ENCODE results near the gene CCDC148.

DNA sequence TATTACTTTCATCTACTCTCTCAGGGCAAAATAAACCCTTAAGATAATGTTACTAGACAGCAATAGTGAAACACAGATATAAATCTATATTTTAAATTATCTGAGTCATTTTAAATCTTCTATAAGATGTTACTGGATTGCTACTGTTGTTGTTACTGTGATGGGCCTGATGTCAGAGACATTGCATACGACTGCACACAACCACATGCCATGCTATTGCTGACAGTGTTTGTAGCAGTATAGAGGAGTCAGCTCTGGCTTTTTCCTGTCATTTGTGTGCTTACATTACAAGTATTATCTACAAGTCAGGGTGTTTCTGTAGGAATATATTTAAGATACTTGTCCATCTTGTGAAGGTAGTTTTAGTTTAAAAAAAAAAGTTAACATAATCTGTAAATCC, 63.9 kb downstream of the CCDC148 start:
- TF ChIP-seq, protein P1, sequence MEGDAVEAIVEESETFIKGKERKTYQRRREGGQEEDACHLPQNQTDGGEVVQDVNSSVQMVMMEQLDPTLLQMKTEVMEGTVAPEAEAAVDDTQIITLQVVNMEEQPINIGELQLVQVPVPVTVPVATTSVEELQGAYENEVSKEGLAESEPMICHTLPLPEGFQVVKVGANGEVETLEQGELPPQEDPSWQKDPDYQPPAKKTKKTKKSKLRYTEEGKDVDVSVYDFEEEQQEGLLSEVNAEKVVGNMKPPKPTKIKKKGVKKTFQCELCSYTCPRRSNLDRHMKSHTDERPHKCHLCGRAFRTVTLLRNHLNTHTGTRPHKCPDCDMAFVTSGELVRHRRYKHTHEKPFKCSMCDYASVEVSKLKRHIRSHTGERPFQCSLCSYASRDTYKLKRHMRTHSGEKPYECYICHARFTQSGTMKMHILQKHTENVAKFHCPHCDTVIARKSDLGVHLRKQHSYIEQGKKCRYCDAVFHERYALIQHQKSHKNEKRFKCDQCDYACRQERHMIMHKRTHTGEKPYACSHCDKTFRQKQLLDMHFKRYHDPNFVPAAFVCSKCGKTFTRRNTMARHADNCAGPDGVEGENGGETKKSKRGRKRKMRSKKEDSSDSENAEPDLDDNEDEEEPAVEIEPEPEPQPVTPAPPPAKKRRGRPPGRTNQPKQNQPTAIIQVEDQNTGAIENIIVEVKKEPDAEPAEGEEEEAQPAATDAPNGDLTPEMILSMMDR (IDR thresholded peaks at IDR 0.05; ENCODE audit: extremely low read depth in 1 of 2, insufficient read depth in 1 of 2, low read depth in 1 of 2, low read length in 2 of 2): no peak
- no peak for TF ChIP-seq POLR2A (IDR thresholded peaks at IDR 0.05; ENCODE audit: low read depth, low read length)
- no peak for TF ChIP-seq POLR2AphosphoS5 (IDR thresholded peaks at IDR 0.05; ENCODE audit: insufficient read depth, low read depth, low read length)
- no peak for TF ChIP-seq JUN (IDR thresholded peaks at IDR 0.05; ENCODE audit: borderline replicate concordance, insufficient read depth, insufficient read length, low read depth)
- no peak for TF ChIP-seq FOS (IDR thresholded peaks at IDR 0.05; ENCODE audit: borderline replicate concordance, insufficient read depth, low read length)
- TF ChIP-seq MAX (IDR thresholded peaks at IDR 0.05; ENCODE audit: insufficient read depth, insufficient read length): no peak
- TF ChIP-seq GATA2 (IDR thresholded peaks at IDR 0.05; ENCODE audit: insufficient read depth, insufficient read length, low read depth, low read length): no peak
- no peak for TF ChIP-seq EZH2 (IDR thresholded peaks at IDR 0.05; ENCODE audit: borderline replicate concordance, low read depth, low read length, severe bottlenecking)

Data from endothelial cell of umbilical vein (primary cell).